ENCODE results near the gene KLF2.

GRCh38 chr19:16340092-16340491 is 15.5 kb downstream of the KLF2 start:
- no peak for TF ChIP-seq CTCF (IDR thresholded peaks at IDR 0.05)
- TF ChIP-seq EP300 (IDR thresholded peaks at IDR 0.05) = no peak
